Measurements from ENCODE around the gene CTNNA2.

Gene CTNNA2

GRCh38 chr2:79780781-79781180, 267.9 kb downstream of the CTNNA2 start:
- no peak for DNase-seq (ENCODE audit: low read depth)
- H3K4me3 ChIP-seq (ENCODE audit: control insufficient read depth, low read depth, low read length), result no peak overlapping the region
- no peak for TF ChIP-seq CTCF (IDR thresholded peaks at IDR 0.05; ENCODE audit: control insufficient read depth, insufficient read depth, low read depth, low read length, missing control alignments)

- TF ChIP-seq CTCF (IDR thresholded peaks at IDR 0.05; ENCODE audit: control insufficient read depth, insufficient read depth, low read depth, low read length, missing control alignments), result no peak
- no peak overlapping the region for H3K4me3 ChIP-seq (ENCODE audit: control insufficient read depth, low read depth, low read length)
- no peak for DNase-seq (ENCODE audit: low read depth)
Observed at GRCh38 chr2:79782576-79783452, 270.0 kb downstream of the CTNNA2 start.

GRCh38 chr2:79788952-79789651, 276.3 kb downstream of the CTNNA2 start:
- no peak overlapping the region for H3K4me3 ChIP-seq (ENCODE audit: control insufficient read depth, low read depth, low read length)
- DNase-seq (ENCODE audit: low read depth), result no peak
- no peak for TF ChIP-seq CTCF (IDR thresholded peaks at IDR 0.05; ENCODE audit: control insufficient read depth, insufficient read depth, low read depth, low read length, missing control alignments)

GRCh38 chr2:79789811-79790210, 277.0 kb downstream of the CTNNA2 start:
- TF ChIP-seq CTCF (IDR thresholded peaks at IDR 0.05; ENCODE audit: control insufficient read depth, insufficient read depth, low read depth, low read length, missing control alignments), result no peak
- no peak for DNase-seq (ENCODE audit: low read depth)
- no peak overlapping the region for H3K4me3 ChIP-seq (ENCODE audit: control insufficient read depth, low read depth, low read length)

- H3K4me3 ChIP-seq (ENCODE audit: control insufficient read depth, low read depth, low read length), result no peak overlapping the region
- TF ChIP-seq CTCF (IDR thresholded peaks at IDR 0.05; ENCODE audit: control insufficient read depth, insufficient read depth, low read depth, low read length, missing control alignments), result no peak
- no peak for DNase-seq (ENCODE audit: low read depth)
Observed at GRCh38 chr2:79792090-79792489, 279.2 kb downstream of the CTNNA2 start.

- DNase-seq (ENCODE audit: low read depth), result no peak
- TF ChIP-seq CTCF (IDR thresholded peaks at IDR 0.05; ENCODE audit: control insufficient read depth, insufficient read depth, low read depth, low read length, missing control alignments), result no peak
- no peak overlapping the region for H3K4me3 ChIP-seq (ENCODE audit: control insufficient read depth, low read depth, low read length)
Observed at GRCh38 chr2:79793006-79793405, 280.2 kb downstream of the CTNNA2 start.
